Esophagus squamous epithelium (tissue), 5 donors: ENCODE measurements around the gene DLX5. TPM values are rescaled to one million over a fixed set of nuclear protein-coding genes. Genes with fewer than 3 reads are reported as not detected.

Experiments
- DNase-seq: peaks from one replicate; lab custom pipeline; 2025; lab: John Stamatoyannopoulos, UW
- H3K27ac ChIP-seq, 4 donors: fragments of 200-600 bp; sonication (generic); one replicate each; pipeline ENCODE4 v1.5.1; 2016 to 2019; ENCODE audit warnings: mild to moderate bottlenecking in 1 of 4
- H3K27me3 ChIP-seq, 4 donors: fragments of 200-600 bp; sonication (generic); 1 replicate in 3 of 4; 2 replicates in 1 of 4; pipeline versions ENCODE4 v1.5.1 to v1.6.0; 2017 to 2021; ENCODE audit warnings: antibody characterized with exemption in 1 of 4
- H3K36me3 ChIP-seq, 3 donors: fragments of 200-600 bp; sonication (generic); one replicate each; pipeline ENCODE4 v1.5.1; 2016 to 2019
- H3K4me1 ChIP-seq, 3 donors: fragments of 200-600 bp; sonication (generic); one replicate each; pipeline ENCODE4 v1.5.1; 2017 to 2019
- H3K4me3 ChIP-seq, 4 donors: fragments of 200-600 bp; sonication (generic); 1 replicate in 3 of 4; 2 replicates in 1 of 4; pipeline ENCODE4 v1.5.1; 2016 to 2019; ENCODE audit warnings: mild to moderate bottlenecking in 2 of 4, moderate library complexity in 1 of 4
- H3K9me3 ChIP-seq, 3 donors: fragments of 200-600 bp; sonication (generic); one replicate each; pipeline ENCODE4 v1.5.1; 2016 to 2019
- CTCF ChIP-seq, 6 experiments: fragments of 450-650 bp in 4 of 6; fragments of 200-600 bp in 2 of 6; sonication (generic) in 2 of 6; IDR thresholded peaks; one replicate each; pipeline ENCODE4 v1.5.1; 2016 to 2019; ENCODE audit warnings: antibody characterized with exemption in 6 of 6, mild to moderate bottlenecking in 4 of 6, moderate library complexity in 4 of 6
- POLR2A ChIP-seq, 4 donors: fragments of 450-650 bp; IDR thresholded peaks; one replicate each; pipeline ENCODE4 v1.6.1; 2017; ENCODE audit warnings: antibody characterized with exemption in 4 of 4, mild to moderate bottlenecking in 4 of 4, moderate library complexity in 3 of 4
- WGBS, 2 donors: methylation state at CpG; one replicate each; pipeline ENCODE4 v1.1.5; 2018; 5-methylcytosine and 5-hydroxymethylcytosine counted together
- intact Hi-C: fragments of 100-400 bp; cut with DNase I; formaldehyde crosslinking; loops from one replicate; pipeline ENCODE4 v1.15.0; 2022
- total RNA-seq, 4 donors: library from RNA; depleted of rRNA; stranded (reverse); fragments of >200 nt; gene quantifications; one replicate each; pipeline ENCODE4 v1.1.0, GENCODE V29; 2016
- donor health status: DM: yes; HTN: yes; CAD: no.

DLX5 gene
- total RNA-seq, 4 donors from 2014 or later: 1.3 to 1.8 (median 1.7) TPM; not detected in 1

DNA sequence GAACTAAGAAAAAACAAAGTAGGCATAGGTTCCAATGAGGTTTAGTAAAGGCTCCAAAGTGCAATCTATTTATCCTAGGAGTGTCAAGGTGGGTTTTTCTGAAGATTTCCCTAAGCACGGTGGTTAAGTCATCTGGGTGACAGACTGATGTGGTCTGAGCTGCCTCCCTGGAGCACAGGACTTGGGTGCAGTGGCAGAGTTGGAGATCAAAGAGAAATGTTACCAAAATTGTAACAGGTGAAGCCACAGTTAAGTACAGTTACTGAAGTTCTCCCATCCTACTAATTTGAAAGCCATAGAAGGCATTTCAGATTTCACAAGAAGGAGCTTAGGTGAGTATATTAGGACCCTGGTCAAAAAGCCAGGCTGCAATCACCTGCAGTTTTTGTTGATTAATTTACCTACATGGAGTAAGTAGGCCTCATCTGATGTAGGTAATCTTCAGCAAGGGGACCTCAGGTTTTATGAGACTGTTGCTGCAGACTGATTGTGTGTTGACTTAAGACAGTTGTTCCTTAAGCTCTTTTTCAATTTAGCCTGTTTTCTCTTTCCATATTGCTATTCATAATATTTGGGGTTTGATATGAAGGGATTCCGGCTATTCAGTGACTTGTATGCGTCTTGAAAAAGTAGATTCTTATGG, 16.2 kb downstream of the DLX5 start:
- peaks cover 33 to 100% (median 58%) of the 10 kb centered on the region in 4 donors for H3K27me3 ChIP-seq
- intact Hi-C loops: no loop called here
- H3K9me3 ChIP-seq: no peaks in the 10 kb centered on the region
- WGBS, 2 donors: 80 to 93% methylated on average over 3 of the region's 3 CpGs
- no peaks in the 10 kb centered on the region for H3K36me3 ChIP-seq
- H3K27ac ChIP-seq: no peak overlapping the region
- DNase-seq: no peak
- H3K4me3 ChIP-seq: no peak overlapping the region
- no peak for TF ChIP-seq POLR2A (IDR thresholded peaks at IDR 0.05)
- TF ChIP-seq CTCF (IDR thresholded peaks at IDR 0.05): no peak
- peaks cover 11 to 37% (median 17%) of the 10 kb centered on the region in 3 donors for H3K4me1 ChIP-seq

DNA sequence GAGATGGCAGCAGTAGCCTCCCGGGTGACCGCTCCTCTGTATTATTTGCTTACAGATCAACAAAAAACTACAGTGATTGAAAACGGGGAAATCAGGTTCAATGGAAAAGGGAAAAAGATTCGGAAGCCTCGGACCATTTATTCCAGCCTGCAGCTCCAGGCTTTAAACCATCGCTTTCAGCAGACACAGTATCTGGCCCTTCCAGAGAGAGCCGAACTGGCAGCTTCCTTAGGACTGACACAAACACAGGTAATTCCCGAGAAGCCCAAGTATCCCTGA, 17.1 kb downstream of the DLX5 start:
- peaks cover 11 to 38% (median 17%) of the 10 kb centered on the region in 3 donors for H3K4me1 ChIP-seq
- peaks cover 42 to 100% (median 60%) of the 10 kb centered on the region in 4 donors for H3K27me3 ChIP-seq
- H3K36me3 ChIP-seq: no peaks in the 10 kb centered on the region
- no peak overlapping the region for H3K27ac ChIP-seq
- no peak for TF ChIP-seq CTCF (IDR thresholded peaks at IDR 0.05)
- 66 to 82% methylated on average over 8 of the region's 8 CpGs for WGBS, 2 donors
- no peak overlapping the region for H3K4me3 ChIP-seq
- no peaks in the 10 kb centered on the region for H3K9me3 ChIP-seq
- no peak for DNase-seq
- intact Hi-C loops: no loop called here

- DNase-seq: no peak
- Histone ChIP-seq H3K9me3 (no peaks in the 10 kb centered on the region), H3K36me3 (no peaks in the 10 kb centered on the region), H3K27me3 (peaks cover 43 to 100% (median 60%) of the 10 kb centered on the region in 4 donors), H3K27ac (no peak overlapping the region), H3K4me3 (peak overlapping the region in 3 of 4 donors; percentile 40 to 65 (median 45)), H3K4me1 (peaks cover 11 to 38% (median 17%) of the 10 kb centered on the region in 3 donors)
- 27 to 46% methylated on average over 12 to 25 of the region's 39 CpGs for WGBS, 2 donors
- TF ChIP-seq POLR2A (IDR thresholded peaks at IDR 0.05): no peak
- no peak for TF ChIP-seq CTCF (IDR thresholded peaks at IDR 0.05)
- intact Hi-C loops: no loop called here
These were observed 17.6 kb downstream of the DLX5 start for GRCh38 chr7:97006816-97007582.

DNA sequence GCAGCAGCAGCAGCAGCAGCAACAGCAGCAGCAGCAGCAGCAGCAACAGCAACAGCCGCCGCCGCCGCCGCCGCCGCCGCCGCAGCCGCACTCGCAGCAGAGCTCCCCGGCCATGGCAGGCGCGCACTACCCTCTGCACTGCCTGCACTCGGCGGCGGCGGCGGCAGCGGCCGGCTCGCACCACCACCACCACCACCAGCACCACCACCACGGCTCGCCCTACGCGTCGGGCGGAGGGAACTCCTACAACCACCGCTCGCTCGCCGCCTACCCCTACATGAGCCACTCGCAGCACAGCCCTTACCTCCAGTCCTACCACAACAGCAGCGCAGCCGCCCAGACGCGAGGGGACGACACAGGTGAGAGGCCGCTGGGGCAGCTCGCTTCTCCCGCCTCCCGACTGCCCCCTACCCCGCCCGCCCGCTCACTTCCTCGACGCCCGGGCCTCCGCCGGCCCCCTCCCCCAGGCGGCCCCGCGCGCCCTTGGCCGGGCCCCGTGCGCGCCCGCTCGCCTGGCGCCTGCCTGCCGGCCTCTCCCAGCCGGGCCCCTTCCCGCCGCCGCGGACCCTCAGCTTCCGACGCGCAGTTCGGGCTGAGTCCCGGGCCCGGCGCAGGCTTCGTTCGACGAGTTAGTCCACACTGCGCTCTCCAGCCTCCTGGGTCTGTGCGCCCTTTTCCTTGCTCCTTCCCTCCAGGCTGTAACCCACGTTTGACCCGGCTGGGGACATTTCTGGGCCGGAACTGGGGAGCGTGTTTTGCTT, 18.4 kb downstream of the DLX5 start:
- intact Hi-C loops: no loop called here
- peak overlapping the region; percentile 29 to 65 (median 42) for H3K4me3 ChIP-seq
- peaks cover 43 to 100% (median 58%) of the 10 kb centered on the region in 4 donors for H3K27me3 ChIP-seq
- H3K36me3 ChIP-seq: no peaks in the 10 kb centered on the region
- no peak overlapping the region for H3K27ac ChIP-seq
- WGBS, 2 donors: 0 to 1% methylated on average over 6 to 13 of the region's 83 CpGs
- TF ChIP-seq POLR2A (IDR thresholded peaks at IDR 0.05): no peak
- DNase-seq: no peak
- H3K4me1 ChIP-seq: peaks cover 11 to 38% (median 17%) of the 10 kb centered on the region in 3 donors
- H3K9me3 ChIP-seq: no peaks in the 10 kb centered on the region

GRCh38 chr7:97005183-97006054, 19.2 kb downstream of the DLX5 start, which contains the start of gene DLX6:
DLX6 (plus strand) TSS chr7:97005553; CDS start chr7:97005978, 425 bp downstream.
- no peak for TF ChIP-seq POLR2A (IDR thresholded peaks at IDR 0.05)
- Histone ChIP-seq H3K27ac (no peak within 1 kb of the TSS), H3K4me3 (peak within 1 kb of the TSS; percentile 29 to 65 (median 42)), H3K36me3 (no peaks in the 10 kb centered on the region), H3K27me3 (peaks cover 41 to 100% (median 54%) of the 10 kb centered on the region in 4 donors), H3K4me1 (peaks cover 11 to 38% (median 17%) of the 10 kb centered on the region in 3 donors), H3K9me3 (no peaks in the 10 kb centered on the region)
- DNase-seq: no peak
- intact Hi-C loops: no loop called here
- WGBS, 2 donors: 1 to 4% methylated on average over 18 to 20 of the region's 44 CpGs
